ENCODE results near the gene IPO11.

GRCh38 chr5:62376064-62376463, 36.5 kb upstream of the IPO11 start:
- TF ChIP-seq, protein P1, sequence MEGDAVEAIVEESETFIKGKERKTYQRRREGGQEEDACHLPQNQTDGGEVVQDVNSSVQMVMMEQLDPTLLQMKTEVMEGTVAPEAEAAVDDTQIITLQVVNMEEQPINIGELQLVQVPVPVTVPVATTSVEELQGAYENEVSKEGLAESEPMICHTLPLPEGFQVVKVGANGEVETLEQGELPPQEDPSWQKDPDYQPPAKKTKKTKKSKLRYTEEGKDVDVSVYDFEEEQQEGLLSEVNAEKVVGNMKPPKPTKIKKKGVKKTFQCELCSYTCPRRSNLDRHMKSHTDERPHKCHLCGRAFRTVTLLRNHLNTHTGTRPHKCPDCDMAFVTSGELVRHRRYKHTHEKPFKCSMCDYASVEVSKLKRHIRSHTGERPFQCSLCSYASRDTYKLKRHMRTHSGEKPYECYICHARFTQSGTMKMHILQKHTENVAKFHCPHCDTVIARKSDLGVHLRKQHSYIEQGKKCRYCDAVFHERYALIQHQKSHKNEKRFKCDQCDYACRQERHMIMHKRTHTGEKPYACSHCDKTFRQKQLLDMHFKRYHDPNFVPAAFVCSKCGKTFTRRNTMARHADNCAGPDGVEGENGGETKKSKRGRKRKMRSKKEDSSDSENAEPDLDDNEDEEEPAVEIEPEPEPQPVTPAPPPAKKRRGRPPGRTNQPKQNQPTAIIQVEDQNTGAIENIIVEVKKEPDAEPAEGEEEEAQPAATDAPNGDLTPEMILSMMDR (conservative IDR thresholded peaks at IDR 0.05) = no peak
- no peak for TF ChIP-seq ZFX (IDR thresholded peaks at IDR 0.05)
